Measurements from ENCODE around the gene EEF2. TPM values are rescaled to one million over a fixed set of nuclear protein-coding genes. Genes with fewer than 3 reads are reported as not detected.

Gene EEF2
- total RNA-seq, 3 donors from 2014 or later, result 1,826 to 2,582 (median 2,012) TPM

DNA sequence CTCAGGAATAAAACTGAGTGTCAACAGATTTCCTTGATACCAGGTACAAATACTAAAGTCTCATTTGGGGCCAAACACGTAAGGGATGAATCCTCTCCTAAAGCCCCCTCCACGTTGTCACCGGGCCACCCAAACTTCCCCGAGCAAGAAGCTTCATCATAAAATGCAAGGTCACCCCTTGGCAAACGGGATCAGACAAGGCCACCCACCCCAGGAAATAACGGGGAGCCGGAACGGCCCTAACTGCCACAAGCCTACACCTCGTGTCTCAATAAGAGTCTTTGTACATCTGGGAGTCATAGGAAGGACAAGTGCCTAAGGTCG, 717 bp downstream of the EEF2 start:
- peak; percentile 0 for ATAC-seq
- Histone ChIP-seq H3K9me3 (no peaks in the 10 kb centered on the region), H3K4me3 (peak overlapping the region; percentile 86), H3K36me3 (ENCODE audit: low read depth) (peaks cover 35% of the 10 kb centered on the region), H3K4me1 (ENCODE audit: low read depth) (peaks cover 31% of the 10 kb centered on the region)
- TF ChIP-seq, protein P1, sequence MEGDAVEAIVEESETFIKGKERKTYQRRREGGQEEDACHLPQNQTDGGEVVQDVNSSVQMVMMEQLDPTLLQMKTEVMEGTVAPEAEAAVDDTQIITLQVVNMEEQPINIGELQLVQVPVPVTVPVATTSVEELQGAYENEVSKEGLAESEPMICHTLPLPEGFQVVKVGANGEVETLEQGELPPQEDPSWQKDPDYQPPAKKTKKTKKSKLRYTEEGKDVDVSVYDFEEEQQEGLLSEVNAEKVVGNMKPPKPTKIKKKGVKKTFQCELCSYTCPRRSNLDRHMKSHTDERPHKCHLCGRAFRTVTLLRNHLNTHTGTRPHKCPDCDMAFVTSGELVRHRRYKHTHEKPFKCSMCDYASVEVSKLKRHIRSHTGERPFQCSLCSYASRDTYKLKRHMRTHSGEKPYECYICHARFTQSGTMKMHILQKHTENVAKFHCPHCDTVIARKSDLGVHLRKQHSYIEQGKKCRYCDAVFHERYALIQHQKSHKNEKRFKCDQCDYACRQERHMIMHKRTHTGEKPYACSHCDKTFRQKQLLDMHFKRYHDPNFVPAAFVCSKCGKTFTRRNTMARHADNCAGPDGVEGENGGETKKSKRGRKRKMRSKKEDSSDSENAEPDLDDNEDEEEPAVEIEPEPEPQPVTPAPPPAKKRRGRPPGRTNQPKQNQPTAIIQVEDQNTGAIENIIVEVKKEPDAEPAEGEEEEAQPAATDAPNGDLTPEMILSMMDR (IDR thresholded peaks at IDR 0.05), result no peak
- intact Hi-C loops (cut with DNase I, micrococcal nuclease), result no loop called here
- DNase-seq, result peak in 1 of 3 donors; percentile 49

- H3K9me3 ChIP-seq, result no peaks in the 10 kb centered on the region
- peaks cover 31% of the 10 kb centered on the region for H3K4me1 ChIP-seq (ENCODE audit: low read depth)
- TF ChIP-seq, protein P1 (IDR thresholded peaks at IDR 0.05), result no peak
- peak; percentile 60 for ATAC-seq
- peak; percentile 60 to 81 (median 76) for DNase-seq
- H3K36me3 ChIP-seq (ENCODE audit: low read depth), result peaks cover 40% of the 10 kb centered on the region
- intact Hi-C loops (cut with DNase I, micrococcal nuclease), result no loop called here
- H3K4me3 ChIP-seq, result peak overlapping the region; percentile 86
These were observed 1.2 kb downstream of the EEF2 start for GRCh38 chr19:3983936-3984583.

DNA sequence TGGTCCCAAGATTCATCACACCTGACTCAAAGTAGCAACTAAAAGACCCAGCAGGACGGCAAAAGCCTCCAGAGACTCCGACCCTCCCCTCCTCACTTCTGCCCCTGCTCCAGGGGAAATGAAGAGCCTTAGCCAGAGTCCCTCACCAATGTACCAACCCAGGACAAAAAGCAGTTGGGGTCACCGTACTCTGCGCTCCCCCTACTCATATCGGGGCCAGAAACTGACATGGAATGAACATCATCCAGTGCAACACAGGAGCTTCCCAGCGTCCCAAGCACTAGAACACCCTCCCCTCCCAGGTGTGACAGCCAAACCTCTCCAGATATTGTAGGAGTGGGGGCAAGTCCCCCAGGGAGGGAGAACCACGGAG, 1.7 kb downstream of the EEF2 start:
- Histone ChIP-seq H3K4me1 (ENCODE audit: low read depth) (peaks cover 31% of the 10 kb centered on the region), H3K4me3 (no peak overlapping the region), H3K36me3 (ENCODE audit: low read depth) (peaks cover 41% of the 10 kb centered on the region), H3K9me3 (no peaks in the 10 kb centered on the region)
- TF ChIP-seq, protein P1 (IDR thresholded peaks at IDR 0.05), result no peak
- ATAC-seq (no peak), DNase-seq (no peak)
- intact Hi-C loops (cut with DNase I, micrococcal nuclease), result no loop called here

DNA sequence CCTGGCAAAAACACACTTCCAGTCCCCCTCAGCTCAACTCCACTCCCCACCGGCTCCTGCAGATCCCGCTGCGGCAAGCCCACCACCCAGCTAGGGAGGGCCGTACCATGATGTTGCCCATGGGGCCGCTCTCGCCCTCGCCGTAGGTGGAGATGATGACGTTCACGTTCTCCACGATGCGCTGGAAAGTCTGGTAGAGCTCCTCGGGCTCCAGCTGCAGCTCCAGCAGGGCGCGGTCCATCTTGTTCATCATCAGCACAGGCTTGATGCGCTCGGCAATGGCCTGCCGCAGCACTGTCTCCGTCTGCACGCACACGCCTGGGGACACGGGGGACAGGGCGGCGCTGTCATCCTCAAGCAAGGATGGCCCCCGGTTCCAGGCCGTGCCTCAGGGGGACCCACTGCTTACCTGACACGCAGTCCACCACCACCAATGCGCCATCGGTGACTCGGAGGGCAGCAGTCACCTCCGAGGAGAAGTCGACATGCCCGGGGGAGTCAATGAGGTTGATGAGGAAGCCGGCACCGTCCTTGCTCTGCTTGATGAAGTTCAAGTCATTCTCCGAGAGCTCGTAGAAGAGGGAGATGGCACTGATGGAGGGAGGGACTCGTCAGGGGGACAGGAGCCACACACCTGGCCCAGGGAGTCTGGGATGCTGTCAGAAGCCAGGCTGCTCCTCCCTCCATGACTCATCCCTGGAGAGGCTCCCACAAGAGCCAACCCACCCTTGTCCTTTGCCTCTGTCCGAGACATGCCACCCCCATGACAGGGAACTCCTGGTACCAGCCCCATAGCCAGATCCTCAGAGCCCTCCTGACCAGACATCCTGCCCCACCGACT, 2.3 kb downstream of the EEF2 start:
- intact Hi-C loops (cut with DNase I, micrococcal nuclease), result no loop called here
- DNase-seq, result peak in 1 of 3 donors; percentile 65
- no peaks in the 10 kb centered on the region for H3K9me3 ChIP-seq
- peaks cover 31% of the 10 kb centered on the region for H3K4me1 ChIP-seq (ENCODE audit: low read depth)
- peaks cover 46% of the 10 kb centered on the region for H3K36me3 ChIP-seq (ENCODE audit: low read depth)
- H3K4me3 ChIP-seq, result no peak overlapping the region
- ATAC-seq, result no peak
- TF ChIP-seq, protein P1 (IDR thresholded peaks at IDR 0.05), result no peak

DNA sequence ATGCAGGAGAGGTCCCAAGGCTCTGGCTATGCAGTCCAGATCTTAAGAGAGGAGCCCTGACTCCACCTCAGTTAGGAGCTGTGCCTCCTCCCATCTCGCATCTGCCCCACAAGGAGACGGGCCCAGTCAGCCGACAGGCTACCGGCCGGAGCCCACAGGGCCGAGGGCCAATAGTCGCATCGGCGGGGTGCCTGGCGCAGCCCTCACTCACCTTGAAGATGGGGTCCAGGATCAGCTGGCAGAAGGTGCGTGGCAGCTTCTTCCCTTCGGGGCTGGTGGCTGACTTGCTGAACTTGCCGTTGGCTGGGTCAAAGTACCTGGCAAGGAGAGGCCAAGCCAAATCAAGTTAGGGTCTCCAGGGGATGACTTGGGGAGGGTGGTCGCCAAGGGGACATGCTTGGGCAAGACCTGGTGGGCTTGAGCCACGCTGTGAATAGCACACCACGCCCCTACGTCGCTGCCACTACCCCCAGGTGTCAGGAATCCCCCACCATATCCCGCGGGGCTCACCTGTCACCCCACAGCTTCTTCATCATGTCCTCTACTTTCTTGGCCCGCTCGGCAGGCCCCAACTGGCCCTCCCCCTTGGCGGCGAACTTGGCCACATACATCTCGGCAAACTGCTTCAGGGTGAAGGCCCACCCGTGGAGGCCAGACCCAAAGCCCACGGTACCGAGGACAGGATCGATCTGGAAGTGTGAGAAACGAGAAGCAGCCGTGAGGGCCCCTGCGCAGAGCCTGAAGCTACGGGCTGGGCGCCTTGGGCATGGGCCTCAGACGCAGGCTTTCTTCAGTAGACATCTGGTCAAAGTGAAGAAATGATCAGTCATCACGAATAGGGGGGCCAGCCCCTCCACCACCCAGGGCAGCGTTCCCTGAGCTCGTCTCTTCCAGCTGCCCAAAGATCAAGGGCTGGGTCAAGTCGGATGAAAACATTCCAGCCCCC, 3.3 kb downstream of the EEF2 start:
- DNase-seq (peak in 1 of 3 donors; percentile 48), ATAC-seq (no peak)
- Histone ChIP-seq H3K9me3 (no peaks in the 10 kb centered on the region), H3K36me3 (ENCODE audit: low read depth) (peaks cover 55% of the 10 kb centered on the region), H3K4me1 (ENCODE audit: low read depth) (peaks cover 24% of the 10 kb centered on the region), H3K4me3 (no peak overlapping the region)
- TF ChIP-seq, protein P1 (IDR thresholded peaks at IDR 0.05), result no peak
- intact Hi-C loops (cut with DNase I, micrococcal nuclease), result no loop called here

Measured in mucosa of descending colon (tissue), 3 donors.